Small intestine (tissue), 7 donors: ENCODE data around the gene ZSCAN12. TPM values are rescaled to one million over a fixed set of nuclear protein-coding genes. Genes with fewer than 3 reads are reported as not detected.

Source experiments
- DNase-seq, 2 donors: peaks; one replicate each; pipeline versions ENCODE4 v3.0.0 to v3.0.0-alpha.2; 2013
- FAIRE-seq: peaks from 2 replicates; lab custom pipeline; 2012; peaks lifted over from hg19 to GRCh38; lab: Jason Lieb, UNC
- H3K27ac ChIP-seq, 3 donors: one replicate each; pipeline ENCODE4 v1.5.1; 2013; ENCODE audit warnings: low read length in 2 of 3, mild to moderate bottlenecking in 2 of 3, control low read depth in 1 of 3, inconsistent platforms in 1 of 3, low read depth in 1 of 3, moderate library complexity in 1 of 3
- H3K27me3 ChIP-seq, 3 donors: one replicate each; pipeline ENCODE4 v1.6.1; 2013; ENCODE audit warnings: low read length in 3 of 3, inconsistent platforms in 1 of 3; ENCODE audit not compliant: control insufficient read depth in 3 of 3, insufficient read depth in 3 of 3
- H3K36me3 ChIP-seq, 3 donors: one replicate each; pipeline ENCODE4 v1.6.1; 2013; ENCODE audit warnings: low read length in 3 of 3, inconsistent platforms in 1 of 3, low read depth in 1 of 3, mild to moderate bottlenecking in 1 of 3, moderate library complexity in 1 of 3; ENCODE audit not compliant: control insufficient read depth in 3 of 3, insufficient read depth in 2 of 3
- H3K4me1 ChIP-seq, 3 donors: one replicate each; pipeline ENCODE4 v1.6.1; 2013; ENCODE audit warnings: low read length in 2 of 3, inconsistent platforms in 1 of 3, low read depth in 1 of 3, mild to moderate bottlenecking in 1 of 3, moderate library complexity in 1 of 3; ENCODE audit not compliant: control insufficient read depth in 3 of 3, insufficient read depth in 2 of 3
- H3K4me3 ChIP-seq, 3 donors: one replicate each; pipeline ENCODE4 v1.5.1; 2013; ENCODE audit warnings: low read length in 3 of 3, control low read depth in 1 of 3, inconsistent platforms in 1 of 3, low read depth in 1 of 3, mild to moderate bottlenecking in 1 of 3, moderate library complexity in 1 of 3
- H3K9me3 ChIP-seq, 2 donors: one replicate each; pipeline ENCODE4 v1.6.1; 2013; ENCODE audit warnings: low read depth in 1 of 2, low read length in 1 of 2; ENCODE audit not compliant: control insufficient read depth in 2 of 2, insufficient read depth in 1 of 2
- WGBS, 3 donors: extraction: QIAGEN DNeasy Blood & Tissue Kit; methylation state at CpG; one replicate each; pipeline ENCODE4 v1.1.7; 2013; 5-methylcytosine and 5-hydroxymethylcytosine counted together
- polyA plus RNA-seq, 4 donors: library from polyadenylated mRNA; stranded (reverse) in 3 of 4; unstranded in 1 of 4; fragments of 200-250 nt in 3 of 4; fragments of 120-200 nt in 1 of 4; gene quantifications; one replicate each; pipeline versions ENCODE4 v1.2.1 to v1.2.3, GENCODE V29; 2013
- donor health status: healthy with polysubstance abuse.
- donor health status: control.
- donor health status: control.
- donor health status: Bipolar disorder and iron deficiency.
- donor health status: healthy.

ZSCAN12 gene
- polyA plus RNA-seq, 4 donors = 1.6 to 8.4 (median 2.0) TPM

- no peak for DNase-seq
- H3K4me3 ChIP-seq = no peak overlapping the region
- H3K9me3 ChIP-seq = no peaks in the 10 kb centered on the region
- peaks cover 0 to 8% (median 0%) of the 10 kb centered on the region in 3 donors for H3K36me3 ChIP-seq
- H3K4me1 ChIP-seq = no peaks in the 10 kb centered on the region
- FAIRE-seq = no peak
- H3K27ac ChIP-seq = no peak overlapping the region
- H3K27me3 ChIP-seq = no peaks in the 10 kb centered on the region
- WGBS, 3 donors = 72 to 89% (median 79%) methylated on average over 3 of the region's 3 CpGs
Measured at GRCh38 chr6:28436404-28436803, 36.9 kb upstream of the ZSCAN12 start.

DNA sequence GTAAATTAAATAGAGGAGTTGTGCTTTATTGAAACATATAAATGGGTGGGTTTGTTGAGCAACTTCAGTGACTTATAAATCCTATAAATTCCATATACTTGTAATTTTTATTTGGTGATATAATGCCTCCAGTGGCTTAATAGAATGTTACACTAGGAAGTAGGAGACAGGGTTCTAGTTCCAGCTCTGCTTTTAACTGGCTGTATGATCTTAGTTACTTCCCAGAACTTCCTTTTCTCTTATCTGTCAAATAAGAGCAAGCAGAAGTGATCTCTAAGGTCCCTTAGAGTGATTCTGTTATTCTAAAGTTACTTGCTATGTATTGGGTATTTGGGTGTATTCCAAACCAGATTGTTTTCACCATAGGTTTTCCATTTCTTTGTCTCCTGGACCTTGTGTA lies 33.6 kb upstream of the ZSCAN12 start:
- no peak for DNase-seq
- Histone ChIP-seq H3K4me1 (no peaks in the 10 kb centered on the region), H3K27ac (no peak overlapping the region), H3K9me3 (no peaks in the 10 kb centered on the region), H3K4me3 (no peak overlapping the region), H3K36me3 (peaks cover 0 to 14% (median 0%) of the 10 kb centered on the region in 3 donors), H3K27me3 (no peaks in the 10 kb centered on the region)
- no peak for FAIRE-seq

- no peak for FAIRE-seq
Measured at GRCh38 chr6:28429781-28430180, 30.2 kb upstream of the ZSCAN12 start.

GRCh38 chr6:28425944-28426541 lies 26.5 kb upstream of the ZSCAN12 start:
- DNase-seq (no peak), FAIRE-seq (no peak)
- Histone ChIP-seq H3K4me1 (no peaks in the 10 kb centered on the region), H3K36me3 (peaks cover 0 to 6% (median 0%) of the 10 kb centered on the region in 3 donors), H3K9me3 (peaks cover 0 to 5% of the 10 kb centered on the region in 2 donors), H3K4me3 (no peak overlapping the region), H3K27ac (no peak overlapping the region), H3K27me3 (no peaks in the 10 kb centered on the region)
- 76 to 79% (median 79%) methylated on average over 4 of the region's 4 CpGs for WGBS, 3 donors

More at GRCh38 chr6:28429781-28430180, 30.2 kb upstream of the ZSCAN12 start:
- Histone ChIP-seq H3K36me3 (peaks cover 0 to 10% (median 0%) of the 10 kb centered on the region in 3 donors), H3K4me1 (no peaks in the 10 kb centered on the region), H3K27ac (no peak overlapping the region), H3K4me3 (no peak overlapping the region), H3K9me3 (peaks cover 0 to 5% of the 10 kb centered on the region in 2 donors), H3K27me3 (no peaks in the 10 kb centered on the region)
- DNase-seq = no peak
- 94 to 96% (median 96%) methylated on average over 16 of the region's 16 CpGs for WGBS, 3 donors

DNA sequence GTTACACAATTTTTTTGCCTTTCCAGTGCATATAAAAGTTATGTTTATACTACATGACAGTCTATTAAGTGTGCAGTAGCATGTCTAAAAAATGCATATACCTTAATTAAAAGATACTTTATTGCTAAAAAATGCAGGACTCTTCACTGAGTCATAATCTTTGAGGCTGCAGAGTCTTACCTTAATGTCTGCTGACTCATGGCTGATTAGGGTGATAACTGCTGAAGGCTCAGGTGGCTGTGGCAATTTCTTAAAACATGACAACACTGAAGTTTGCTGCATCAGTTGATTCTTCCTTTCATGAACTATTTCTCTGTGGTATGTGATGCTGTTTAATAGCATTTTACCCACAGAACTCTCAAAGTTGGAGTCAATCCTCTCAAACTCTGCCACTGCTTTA lies 24.6 kb upstream of the ZSCAN12 start:
- H3K27ac ChIP-seq = no peak overlapping the region
- no peaks in the 10 kb centered on the region for H3K4me1 ChIP-seq
- peaks cover 0 to 5% of the 10 kb centered on the region in 2 donors for H3K9me3 ChIP-seq
- H3K27me3 ChIP-seq = no peaks in the 10 kb centered on the region
- FAIRE-seq (no peak), DNase-seq (no peak)
- H3K4me3 ChIP-seq = no peak overlapping the region
- H3K36me3 ChIP-seq = no peaks in the 10 kb centered on the region

GRCh38 chr6:28423546-28423945 lies 24.0 kb upstream of the ZSCAN12 start:
- Histone ChIP-seq H3K4me3 (no peak overlapping the region), H3K27me3 (no peaks in the 10 kb centered on the region), H3K27ac (no peak overlapping the region), H3K4me1 (no peaks in the 10 kb centered on the region), H3K36me3 (no peaks in the 10 kb centered on the region), H3K9me3 (peaks cover 0 to 5% of the 10 kb centered on the region in 2 donors)
- FAIRE-seq = no peak
- no peak for DNase-seq
- 91 to 97% (median 92%) methylated on average over 1 of the region's 1 CpG for WGBS, 3 donors

DNA sequence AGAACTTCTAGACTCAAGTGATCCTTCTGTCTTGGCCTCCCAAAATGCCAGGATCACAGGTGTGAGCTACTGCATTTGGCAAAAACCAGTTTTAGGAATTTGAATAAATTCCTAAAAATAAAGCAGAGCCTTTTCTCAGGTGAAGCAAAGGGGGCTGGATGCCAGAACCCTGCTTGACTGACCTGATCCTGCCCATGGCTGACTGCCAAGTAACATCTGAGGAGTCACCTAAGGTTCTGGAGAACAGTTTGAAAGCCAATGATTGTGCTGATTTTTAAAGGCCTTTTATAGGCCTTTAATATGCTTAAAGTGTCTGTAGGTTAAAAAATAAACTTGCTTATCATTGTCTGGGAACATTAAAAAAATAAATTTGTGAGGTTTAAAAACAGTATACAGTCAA lies 14.1 kb upstream of the ZSCAN12 start:
- Histone ChIP-seq H3K36me3 (no peaks in the 10 kb centered on the region), H3K27ac (no peak overlapping the region), H3K4me1 (no peaks in the 10 kb centered on the region), H3K4me3 (no peak overlapping the region), H3K9me3 (peaks cover 0 to 6% of the 10 kb centered on the region in 2 donors), H3K27me3 (peaks cover 0 to 5% (median 4%) of the 10 kb centered on the region in 3 donors)
- DNase-seq (no peak), FAIRE-seq (no peak)

DNA sequence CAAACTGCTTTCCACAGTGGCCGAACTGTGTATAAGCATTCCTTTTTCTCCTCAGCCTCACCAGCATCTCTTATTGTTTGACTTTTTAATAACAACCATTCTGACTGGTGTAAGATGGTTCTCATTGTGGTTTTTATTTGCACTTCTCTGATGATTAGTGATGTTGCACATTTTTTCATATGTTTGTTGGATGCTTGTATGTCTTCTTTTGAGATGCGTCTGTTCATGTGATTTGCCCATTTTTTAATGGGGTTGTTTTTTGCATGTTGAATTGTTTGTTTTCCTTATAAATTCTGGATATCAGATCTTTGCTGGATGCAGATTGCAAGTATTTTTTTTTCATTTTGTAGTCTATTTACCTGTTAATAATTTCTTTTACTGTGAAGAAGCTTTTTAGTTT lies 11.2 kb upstream of the ZSCAN12 start:
- H3K27me3 ChIP-seq = peaks cover 0 to 12% (median 8%) of the 10 kb centered on the region in 3 donors
- no peak overlapping the region for H3K27ac ChIP-seq
- WGBS, 3 donors = 98 to 100% (median 99%) methylated on average over 2 of the region's 2 CpGs
- FAIRE-seq = no peak
- peaks cover 0 to 6% of the 10 kb centered on the region in 2 donors for H3K9me3 ChIP-seq
- H3K4me3 ChIP-seq = no peak overlapping the region
- H3K4me1 ChIP-seq = no peaks in the 10 kb centered on the region
- H3K36me3 ChIP-seq = no peaks in the 10 kb centered on the region
- no peak for DNase-seq
